ENCODE measurements around the gene PLXNA2. TPM values are rescaled to one million over a fixed set of nuclear protein-coding genes. Genes with fewer than 3 reads are reported as not detected.

PLXNA2 gene
- total and polyA plus RNA-seq, 2 of the 8 experiments (the other 6 are each of a cell fraction or from before 2014, with no cell fraction given) = 0.33 to 1.5 TPM

GRCh38 chr1:207995576-207995975 lies 248.6 kb downstream of the PLXNA2 start:
- Histone ChIP-seq H3K79me2 (ENCODE audit: control insufficient read depth in 1 of 2, insufficient read depth in 2 of 2, low read length in 2 of 2) (no peaks in the 10 kb centered on the region), H2AFZ (ENCODE audit: low read length) (no peak overlapping the region), H3K36me3 (ENCODE audit: control insufficient read depth in 2 of 4, insufficient read depth in 4 of 4, low read length in 3 of 4) (no peaks in the 10 kb centered on the region), H2BK5ac (ENCODE audit: low read depth, low read length) (no peak overlapping the region), H3K79me1 (ENCODE audit: low read depth, low read length) (no peaks in the 10 kb centered on the region), H3K9ac (replicated peaks in 1 of 4; ENCODE audit: extremely low read depth in 1 of 4, low read depth in 3 of 4, low read length in 3 of 4) (no peak overlapping the region), H4K5ac (ENCODE audit: insufficient read length, low read depth, low read length) (no peak overlapping the region), H4K91ac (replicated peaks; ENCODE audit: insufficient read length, low read length) (no peak overlapping the region), H2BK15ac (ENCODE audit: low read length) (no peak overlapping the region), H3K18ac (ENCODE audit: extremely low read depth, low read length) (no peak overlapping the region), H3K23me2 (ENCODE audit: low read depth, low read length) (no peaks in the 10 kb centered on the region), H2BK120ac (replicated peaks; ENCODE audit: low read depth, low read length) (no peak overlapping the region), H4K20me1 (replicated peaks in 1 of 2; ENCODE audit: control insufficient read depth in 1 of 2, insufficient read depth in 2 of 2, low read length in 2 of 2) (no peaks in the 10 kb centered on the region), H4K8ac (ENCODE audit: extremely low read depth, insufficient read depth, low read length) (no peak overlapping the region), H3K4me3 (ENCODE audit: extremely low read depth in 1 of 4, insufficient read depth in 2 of 4, low read depth in 3 of 4, low read length in 4 of 4) (no peak overlapping the region), H3K4ac (replicated peaks; ENCODE audit: insufficient read length, low read depth, low read length) (no peak overlapping the region), H3K9me3 (ENCODE audit: insufficient read depth in 2 of 2, low read depth in 1 of 2, low read length in 1 of 2) (no peaks in the 10 kb centered on the region), H3K4me2 (ENCODE audit: insufficient read depth in 1 of 2, low read depth in 2 of 2, low read length in 2 of 2) (no peak overlapping the region), H3K27ac (ENCODE audit: low read depth, low read length) (no peak overlapping the region), H3K27me3 (replicated peaks in 1 of 4; ENCODE audit: control insufficient read depth in 3 of 4, extremely low read depth in 1 of 4, insufficient read depth in 3 of 4, low read length in 3 of 4) (no peaks in the 10 kb centered on the region), H2AK5ac (ENCODE audit: low read depth, low read length) (no peak overlapping the region), H2BK12ac (ENCODE audit: low read depth, low read length) (no peak overlapping the region), H2BK20ac (ENCODE audit: low read length) (no peak overlapping the region), H3K14ac (ENCODE audit: insufficient read length) (no peak overlapping the region), H3K56ac (replicated peaks; ENCODE audit: insufficient read length, low read depth, low read length) (no peak overlapping the region), H3K23ac (ENCODE audit: insufficient read length) (no peak overlapping the region), H3K4me1 (replicated peaks in 1 of 4; ENCODE audit: control insufficient read depth in 3 of 4, insufficient read depth in 4 of 4, low read length in 3 of 4) (peaks cover 0 to 9% (median 6%) of the 10 kb centered on the region in 4 experiments; a peak in 6 of 7 replicates)
- 85% methylated on average over 4 of the region's 4 CpGs; no CpG with 5 or more reads in 1 of the 2 experiments for WGBS, 2 experiments (ENCODE audit: extremely low coverage in 1 of 2, insufficient coverage in 1 of 2, insufficient read length in 1 of 2, insufficient replicate concordance in 2 of 2, low coverage in 1 of 2, low lambda C conversion rate in 2 of 2, missing lambda C conversion rate in 1 of 2)
- CTCF ChIA-PET (ENCODE audit: partially characterized antibody) = interaction anchor here (0.9 to 4.1 kb wide), 26 partner anchors 8 to 257 kb away, joined by 3 to 40 read pairs (median 4); partner anchors contain the start of gene PLXNA2
- TF ChIP-seq NRF1 (IDR thresholded peaks at IDR 0.05; ENCODE audit: low read depth, low read length) (no peak), JUN (IDR thresholded peaks at IDR 0.05; ENCODE audit: low read depth, low read length) (no peak), HDAC2 (IDR thresholded peaks at IDR 0.05; ENCODE audit: borderline replicate concordance in 1 of 2, low read depth in 2 of 2, low read length in 2 of 2) (no peak)
- POLR2A ChIA-PET (ENCODE audit: partially characterized antibody) = interaction anchor here (0.8 kb wide), 1 partner anchor 1131 kb away, joined by 3 read pairs; no protein-coding TSS in a partner anchor
- DNase-seq (ENCODE audit: low read depth in 1 of 2, low spot score in 2 of 2) (no peak), FAIRE-seq (no peak)
